Heart left ventricle (tissue), 16 donors: ENCODE results near the gene PPM1L. TPM values are rescaled to one million over a fixed set of nuclear protein-coding genes. Genes with fewer than 3 reads are reported as not detected.

ENCODE experiments used
- ATAC-seq, 4 donors: fragments of 200-7000 bp; cut with Tn5 transposase; one replicate each; pipeline ENCODE4 v1.9.1; 2020 to 2022; ENCODE audit warnings: moderate library complexity in 4 of 4, mild to moderate bottlenecking in 3 of 4, moderate number of reproducible peaks in 1 of 4
- DNase-seq, 5 donors: peaks; one replicate each; pipeline ENCODE4 v3.0.0-alpha.2; 2020
- H3K27ac ChIP-seq, 12 donors: fragments of 200-600 bp; sonication (generic) in 4 of 12; one replicate each; pipeline versions ENCODE4 v1.5.0 to v1.8.0; 2016 to 2022; ENCODE audit warnings: mild to moderate bottlenecking in 2 of 12
- H3K27me3 ChIP-seq, 9 donors: fragments of 200-600 bp; sonication (generic) in 2 of 9; one replicate each; pipeline versions ENCODE4 v1.5.1 to v1.8.0; 2016 to 2022; ENCODE audit warnings: mild to moderate bottlenecking in 3 of 9
- H3K36me3 ChIP-seq, 9 donors: fragments of 200-600 bp; sonication (generic) in 2 of 9; one replicate each; pipeline versions ENCODE4 v1.5.0 to v1.8.0; 2018 to 2022; ENCODE audit warnings: mild to moderate bottlenecking in 2 of 9
- H3K4me1 ChIP-seq, 12 donors: fragments of 200-600 bp; sonication (generic) in 4 of 12; one replicate each; pipeline versions ENCODE4 v1.5.0 to v1.8.0; 2016 to 2022; ENCODE audit warnings: mild to moderate bottlenecking in 3 of 12
- H3K4me3 ChIP-seq, 12 donors: fragments of 200-600 bp; sonication (generic) in 4 of 12; one replicate each; pipeline versions ENCODE4 v1.5.0 to v1.8.0; 2017 to 2022; ENCODE audit warnings: mild to moderate bottlenecking in 9 of 12, moderate library complexity in 4 of 12
- H3K9me3 ChIP-seq, 12 donors: fragments of 200-600 bp; sonication (generic) in 4 of 12; one replicate each; pipeline versions ENCODE4 v1.5.0 to v1.8.0; 2016 to 2022; ENCODE audit warnings: mild to moderate bottlenecking in 1 of 12
- POLR2A ChIP-seq, 2 donors: fragments of 450-650 bp; IDR thresholded peaks; one replicate each; pipeline ENCODE4 v1.6.1; 2017; ENCODE audit warnings: antibody characterized with exemption in 2 of 2, mild to moderate bottlenecking in 2 of 2, moderate library complexity in 2 of 2
- WGBS, 4 donors: extraction: QIAGEN DNeasy Blood & Tissue Kit in 2 of 4; methylation state at CpG; one replicate each; pipeline versions ENCODE4 v1.1.5 to v1.1.7; 2013 to 2018; 5-methylcytosine and 5-hydroxymethylcytosine counted together
- intact Hi-C, 10 donors: fragments of 100-400 bp; cut with DNase I; formaldehyde crosslinking; loops; one replicate each; pipeline versions ENCODE4 v1.11.1 to v1.14.2; 2022
- polyA plus RNA-seq, 2 donors: library from polyadenylated mRNA; stranded (reverse); fragments of 200-250 nt; gene quantifications; one replicate each; pipeline ENCODE4 v1.2.3, GENCODE V29; 2013
- total RNA-seq, 9 donors: library from RNA; depleted of rRNA in 2 of 9; stranded (reverse); fragments of >200 nt in 2 of 9; fragmentation: NEBNext Ultra II Directional in 3 of 9; extraction: Animal tissue kit (Norgen Biotek cat#: 25700) in 3 of 9; gene quantifications; one replicate each; pipeline versions ENCODE4 v1.1.0 to v1.2.4, GENCODE V29; 2016 to 2023
- TF ChIP-seq, protein P1 (sequence below), 12 donors: fragments of 200-600 bp; sonication (generic) in 4 of 12; IDR thresholded peaks; one replicate each; pipeline versions ENCODE4 v1.5.0 to v1.8.0; 2018 to 2022; ENCODE audit warnings: antibody characterized with exemption in 12 of 12, mild to moderate bottlenecking in 5 of 12
- donor health status: ischemic (EF 13 %, LVEDD 7.1; RV severe dilation, severe dysfunction).
- donor health status: healthy with polysubstance abuse.
- donor health status: DM: no; HTN: yes; CAD: no.
- donor health status: DM: no; HTN: no; CAD: no.
- donor health status: ischemic (EF 25% LVEDD 6.9; RV normal size, moderate dysfunction).
- donor health status: ischemic (EF 25% LVEDD 5.7; RV mildly dilated, moderate dysfunction).
- donor health status: healthy.
- donor health status: DM: yes; HTN: yes; CAD: no.
- donor health status: ischemic (EF 35%, LVEDD 5.7; RV mildly dilated, moderate dysfunction).
- donor health status: nonischemic (EF 11% LVEDD 7.7; RV severe dilation, severe dysfunction).
- donor health status: DM: yes; HTN: yes; CAD: no.
- donor health status: PGD.
- donor health status: ischemic (EF 29% LVEDD 5.4; RV normal size, mild dysfunction).
- donor health status: nonischemic (EF 23%, LVEDD 6.1; RV moderate dilation, normal function).

PPM1L gene
- total and polyA plus RNA-seq, 11 donors, result 6.2 to 89.6 (median 41.7) TPM

DNA sequence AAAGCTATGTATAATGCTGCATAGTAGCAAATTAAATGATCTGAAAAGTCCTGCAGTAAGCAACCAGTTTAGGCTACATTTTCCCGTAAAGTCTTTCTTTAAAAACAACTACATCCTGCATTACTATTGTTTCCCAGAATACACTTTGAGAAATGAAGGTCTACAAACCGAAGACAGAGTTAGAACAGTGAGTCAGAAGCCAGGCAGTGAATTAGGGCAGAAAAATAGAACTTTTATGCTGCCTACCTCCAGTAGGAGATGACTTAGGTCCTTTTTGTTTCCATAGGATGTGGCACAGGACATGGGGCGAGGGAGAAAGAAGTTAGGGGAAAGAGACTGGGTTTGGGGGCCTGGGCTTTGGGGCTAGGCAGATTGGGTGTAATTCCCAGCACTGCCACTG, 127.3 kb downstream of the PPM1L start:
- Histone ChIP-seq H3K27ac (no peak overlapping the region), H3K4me3 (no peak overlapping the region), H3K36me3 (no peaks in the 10 kb centered on the region), H3K27me3 (no peaks in the 10 kb centered on the region), H3K9me3 (peaks cover 0 to 3% (median 0%) of the 10 kb centered on the region in 12 donors), H3K4me1 (peaks cover 0 to 26% (median 6%) of the 10 kb centered on the region in 12 donors)
- intact Hi-C loops, result no loop called here
- no peak for DNase-seq
- TF ChIP-seq, protein P1, sequence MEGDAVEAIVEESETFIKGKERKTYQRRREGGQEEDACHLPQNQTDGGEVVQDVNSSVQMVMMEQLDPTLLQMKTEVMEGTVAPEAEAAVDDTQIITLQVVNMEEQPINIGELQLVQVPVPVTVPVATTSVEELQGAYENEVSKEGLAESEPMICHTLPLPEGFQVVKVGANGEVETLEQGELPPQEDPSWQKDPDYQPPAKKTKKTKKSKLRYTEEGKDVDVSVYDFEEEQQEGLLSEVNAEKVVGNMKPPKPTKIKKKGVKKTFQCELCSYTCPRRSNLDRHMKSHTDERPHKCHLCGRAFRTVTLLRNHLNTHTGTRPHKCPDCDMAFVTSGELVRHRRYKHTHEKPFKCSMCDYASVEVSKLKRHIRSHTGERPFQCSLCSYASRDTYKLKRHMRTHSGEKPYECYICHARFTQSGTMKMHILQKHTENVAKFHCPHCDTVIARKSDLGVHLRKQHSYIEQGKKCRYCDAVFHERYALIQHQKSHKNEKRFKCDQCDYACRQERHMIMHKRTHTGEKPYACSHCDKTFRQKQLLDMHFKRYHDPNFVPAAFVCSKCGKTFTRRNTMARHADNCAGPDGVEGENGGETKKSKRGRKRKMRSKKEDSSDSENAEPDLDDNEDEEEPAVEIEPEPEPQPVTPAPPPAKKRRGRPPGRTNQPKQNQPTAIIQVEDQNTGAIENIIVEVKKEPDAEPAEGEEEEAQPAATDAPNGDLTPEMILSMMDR (IDR thresholded peaks at IDR 0.05), result peak in 1 of 12 donors; percentile 11
- no peak for TF ChIP-seq POLR2A (IDR thresholded peaks at IDR 0.05)
- 75 to 82% (median 81%) methylated on average over 3 of the region's 3 CpGs for WGBS, 4 donors
- ATAC-seq, result no peak

DNA sequence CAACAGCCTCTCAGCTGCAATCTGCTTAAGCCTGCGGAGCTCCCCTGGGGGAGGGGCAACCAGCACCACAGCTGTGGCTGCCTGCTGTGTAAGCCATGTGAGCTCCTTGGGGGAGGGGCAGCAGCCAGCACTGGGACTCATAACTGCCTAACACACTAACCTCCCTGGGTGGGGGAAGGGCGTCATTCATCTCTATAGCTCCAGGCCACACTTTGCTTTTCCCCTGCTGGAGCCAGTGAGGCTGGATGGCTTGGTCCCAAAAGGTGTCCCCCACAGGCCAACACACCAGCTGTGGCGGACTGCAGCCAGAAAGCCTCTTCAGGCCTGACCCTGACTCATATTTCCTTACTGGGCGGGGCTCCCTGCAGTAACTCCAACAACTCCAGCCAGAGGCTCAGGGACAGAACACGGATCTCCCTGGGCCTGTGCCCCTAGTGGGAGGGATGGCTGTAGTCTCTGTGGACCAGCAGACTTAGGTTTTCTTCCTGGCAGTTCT, 129.8 kb downstream of the PPM1L start:
- no peaks in the 10 kb centered on the region for H3K27me3 ChIP-seq
- TF ChIP-seq, protein P1 (IDR thresholded peaks at IDR 0.05), result peak in 1 of 12 donors; percentile 12
- no peak for TF ChIP-seq POLR2A (IDR thresholded peaks at IDR 0.05)
- DNase-seq, result peak; percentile 79 to 93 (median 84)
- no peak overlapping the region for H3K4me3 ChIP-seq
- ATAC-seq, result peak; percentile 65 to 96 (median 91)
- peaks cover 0 to 8% (median 0%) of the 10 kb centered on the region in 12 donors for H3K9me3 ChIP-seq
- H3K27ac ChIP-seq, result peak overlapping the region in 2 of 12 donors; percentile 35 to 48
- intact Hi-C loops, result loop anchor here in 1 of 10 donors (5.0 kb wide), 1 partner anchor 49 kb away; no protein-coding TSS in a partner anchor
- 43 to 58% (median 53%) methylated on average over 4 to 5 of the region's 5 CpGs for WGBS, 4 donors
- no peaks in the 10 kb centered on the region for H3K36me3 ChIP-seq
- peaks cover 0 to 21% (median 3%) of the 10 kb centered on the region in 12 donors for H3K4me1 ChIP-seq

DNA sequence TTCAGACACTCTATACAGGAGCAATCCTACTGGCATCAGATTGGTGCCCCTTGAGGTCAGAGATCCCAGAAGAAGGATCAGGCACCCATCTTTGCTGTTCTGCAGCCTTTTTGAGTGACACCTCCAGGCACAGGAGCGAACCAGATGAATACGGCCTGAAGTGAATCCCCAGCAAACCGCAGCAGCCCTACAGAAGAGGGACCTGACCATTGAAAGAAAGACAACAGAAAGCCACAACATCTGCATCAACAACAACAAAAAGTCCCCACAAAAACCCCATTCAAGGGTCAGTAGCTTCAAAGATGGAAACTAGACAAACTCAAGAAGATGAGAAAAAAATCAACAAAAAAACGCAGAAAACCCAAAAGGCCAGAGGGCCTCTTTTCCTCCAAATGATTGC, 130.4 kb downstream of the PPM1L start:
- TF ChIP-seq POLR2A (IDR thresholded peaks at IDR 0.05), result no peak
- TF ChIP-seq, protein P1 (IDR thresholded peaks at IDR 0.05), result no peak
- Histone ChIP-seq H3K27ac (peak overlapping the region in 2 of 12 donors; percentile 5 to 35), H3K36me3 (no peaks in the 10 kb centered on the region), H3K4me3 (no peak overlapping the region), H3K27me3 (no peaks in the 10 kb centered on the region), H3K4me1 (peaks cover 0 to 21% (median 3%) of the 10 kb centered on the region in 12 donors), H3K9me3 (peaks cover 0 to 8% (median 0%) of the 10 kb centered on the region in 12 donors)
- intact Hi-C loops, result loop anchor here in 1 of 10 donors (5.0 kb wide), 1 partner anchor 49 kb away; no protein-coding TSS in a partner anchor
- ATAC-seq (no peak), DNase-seq (no peak)
- WGBS, 4 donors, result 68 to 96% (median 89%) methylated on average over 4 of the region's 4 CpGs

DNA sequence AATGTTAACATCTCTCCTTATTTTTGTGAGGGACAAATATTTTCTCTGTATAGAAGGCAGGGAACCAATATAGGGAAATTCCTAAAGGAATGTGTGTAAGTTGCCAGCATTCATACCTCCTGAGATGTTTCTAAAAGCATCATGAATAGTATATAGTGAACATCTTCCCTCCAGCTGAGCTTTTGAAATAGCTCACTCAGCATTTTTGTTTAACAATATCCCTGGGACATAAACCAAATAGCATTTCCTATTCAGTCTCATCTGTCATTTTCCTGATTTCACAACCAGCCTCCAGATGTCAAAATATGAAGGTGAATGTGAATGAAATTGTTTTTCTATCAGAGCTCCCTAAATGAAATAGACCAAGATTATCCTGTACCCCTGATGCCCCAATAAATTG, 137.2 kb downstream of the PPM1L start:
- TF ChIP-seq, protein P1 (IDR thresholded peaks at IDR 0.05), result no peak
- TF ChIP-seq POLR2A (IDR thresholded peaks at IDR 0.05), result no peak
- Histone ChIP-seq H3K36me3 (no peaks in the 10 kb centered on the region), H3K4me1 (peaks cover 0 to 5% (median 0%) of the 10 kb centered on the region in 12 donors), H3K27ac (no peak overlapping the region), H3K4me3 (no peak overlapping the region), H3K9me3 (peaks cover 0 to 8% (median 0%) of the 10 kb centered on the region in 12 donors), H3K27me3 (no peaks in the 10 kb centered on the region)
- intact Hi-C loops, result no loop called here
- ATAC-seq (no peak), DNase-seq (no peak)
